ENCODE measurements around the gene STIL.

Gene STIL

DNA sequence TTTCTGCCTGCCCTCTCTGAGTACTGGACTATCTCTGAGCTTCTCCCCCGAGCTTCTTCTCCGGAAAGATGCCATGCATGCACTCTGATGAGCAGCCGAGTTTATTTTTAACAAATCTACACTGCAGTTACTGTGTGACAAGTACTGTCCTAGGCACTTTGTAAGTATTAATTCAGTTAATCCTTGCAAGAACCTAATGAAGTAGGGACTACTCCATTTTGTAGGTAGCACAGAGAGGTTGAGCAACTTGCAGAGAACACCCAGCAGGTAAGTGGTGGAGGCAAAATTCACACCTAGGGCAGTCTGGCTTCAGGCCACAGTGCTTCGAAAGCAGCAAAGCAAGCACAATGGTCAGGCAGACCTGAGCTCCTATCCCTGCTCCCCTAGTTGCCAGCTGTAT, 78.1 kb downstream of the STIL start:
- no peak overlapping the region for H3K4me3 ChIP-seq (ENCODE audit: low read depth, low read length)
- TF ChIP-seq, protein P1, sequence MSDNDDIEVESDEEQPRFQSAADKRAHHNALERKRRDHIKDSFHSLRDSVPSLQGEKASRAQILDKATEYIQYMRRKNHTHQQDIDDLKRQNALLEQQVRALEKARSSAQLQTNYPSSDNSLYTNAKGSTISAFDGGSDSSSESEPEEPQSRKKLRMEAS (IDR thresholded peaks at IDR 0.05; ENCODE audit: low read depth, low read length): no peak
- TF ChIP-seq CTCF (IDR thresholded peaks at IDR 0.05; ENCODE audit: low read depth, low read length) (no peak), MYC (IDR thresholded peaks at IDR 0.05; ENCODE audit: low read depth, low read length) (no peak)
- no peak for DNase-seq (ENCODE audit: low read depth)

DNA sequence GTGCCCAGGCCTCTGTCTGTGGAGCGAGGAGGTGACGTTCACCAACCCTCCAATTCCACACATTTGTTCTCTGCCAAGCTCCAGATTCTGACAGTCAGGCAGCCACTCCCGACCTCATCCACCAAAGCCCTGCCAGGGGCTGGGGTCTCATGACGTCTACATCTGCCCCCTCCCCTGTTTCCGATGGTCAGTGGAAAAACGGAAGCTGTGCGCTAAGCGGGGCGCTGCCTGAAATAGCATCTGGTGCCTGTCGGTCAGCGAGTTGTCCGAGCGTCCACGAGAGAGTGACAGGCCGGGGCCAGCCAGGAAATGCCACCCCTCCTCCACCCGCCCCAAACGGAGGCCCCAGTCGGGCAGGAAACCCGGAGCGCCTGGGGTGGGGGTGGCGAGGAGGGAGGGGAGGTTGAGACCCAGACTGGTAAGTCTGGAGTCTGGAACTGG, 78.7 kb downstream of the STIL start:
- no peak overlapping the region for H3K4me3 ChIP-seq (ENCODE audit: low read depth, low read length)
- TF ChIP-seq CTCF (IDR thresholded peaks at IDR 0.05; ENCODE audit: low read depth, low read length) (no peak), MYC (IDR thresholded peaks at IDR 0.05; ENCODE audit: low read depth, low read length) (no peak), POLR2A (IDR thresholded peaks at IDR 0.05; ENCODE audit: extremely low read depth, insufficient read length) (no peak)
- TF ChIP-seq, protein P1 (IDR thresholded peaks at IDR 0.05; ENCODE audit: low read depth, low read length): no peak
- no peak for DNase-seq (ENCODE audit: low read depth)

DNA sequence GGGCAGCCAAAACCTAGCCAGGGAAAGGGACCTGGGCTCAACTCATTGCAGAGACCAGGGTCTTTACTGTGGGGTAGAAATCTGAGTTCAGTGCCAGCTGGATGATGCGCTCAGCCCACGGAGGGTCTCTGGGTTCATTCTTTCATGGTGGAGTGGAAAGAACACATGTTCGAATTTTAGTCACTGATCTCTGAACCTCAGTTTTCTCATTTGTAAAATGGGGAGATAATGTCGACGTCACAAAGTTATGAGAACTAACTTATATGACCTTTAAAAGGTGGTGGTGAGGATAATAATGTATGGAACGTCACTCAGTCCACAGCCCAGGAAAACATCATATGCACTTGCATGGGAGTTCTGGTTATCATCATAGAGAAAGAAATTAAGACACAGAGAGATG, 80.8 kb downstream of the STIL start:
- H3K4me3 ChIP-seq (ENCODE audit: low read depth, low read length): no peak overlapping the region
- no peak for DNase-seq (ENCODE audit: low read depth)
- TF ChIP-seq POLR2A (IDR thresholded peaks at IDR 0.05; ENCODE audit: extremely low read depth, insufficient read length): no peak
- no peak for TF ChIP-seq MYC (IDR thresholded peaks at IDR 0.05; ENCODE audit: low read depth, low read length)

DNA sequence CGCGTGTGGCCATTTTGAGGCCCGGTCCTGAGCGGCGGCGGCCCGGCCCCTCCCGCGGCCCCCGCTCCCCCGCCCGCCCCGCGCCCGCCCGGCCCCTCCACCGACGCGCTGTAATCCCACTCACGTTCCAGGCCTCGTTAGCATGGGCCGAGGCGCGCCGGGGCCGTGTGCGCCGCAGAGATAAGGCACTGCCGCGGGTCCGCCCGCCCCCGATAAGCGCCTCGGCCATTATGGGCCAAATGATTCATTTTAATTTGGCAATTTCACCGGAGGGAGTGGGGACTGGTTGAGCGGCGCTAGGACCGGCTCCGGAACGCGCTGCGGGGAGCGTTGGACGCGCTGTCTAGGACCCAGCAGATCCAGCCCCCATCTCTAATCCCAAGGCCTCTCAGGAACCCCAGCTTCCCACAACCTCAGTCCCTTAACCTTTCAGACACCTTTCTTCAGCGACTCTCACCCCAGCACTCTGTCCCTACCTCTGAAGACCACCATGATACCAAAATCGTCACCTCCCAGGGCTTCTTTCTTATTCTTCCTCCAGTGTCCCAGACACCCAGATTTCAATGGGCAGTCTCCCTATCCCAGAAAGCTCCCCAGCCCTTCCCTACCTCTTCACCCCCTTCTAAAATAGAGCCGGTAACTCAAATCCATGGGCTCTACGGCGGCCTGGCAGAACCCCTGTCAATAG, 81.6 kb downstream of the STIL start, which contains the start of gene TAL1:
TSS of gene TAL1 (minus strand) at position 39 of the 688 bp plus-strand sequence. CDS start 6,337 bp downstream, outside the sequence.
- peak within 1 kb of the TSS; percentile 36 for H3K4me3 ChIP-seq (ENCODE audit: low read depth, low read length)
- TF ChIP-seq POLR2A (IDR thresholded peaks at IDR 0.05; ENCODE audit: extremely low read depth, insufficient read length) (no peak), CTCF (IDR thresholded peaks at IDR 0.05; ENCODE audit: low read depth, low read length) (no peak), MYC (IDR thresholded peaks at IDR 0.05; ENCODE audit: low read depth, low read length) (no peak)
- TF ChIP-seq, protein P1 (IDR thresholded peaks at IDR 0.05; ENCODE audit: low read depth, low read length): no peak
- DNase-seq (ENCODE audit: low read depth): peak; percentile 53

DNA sequence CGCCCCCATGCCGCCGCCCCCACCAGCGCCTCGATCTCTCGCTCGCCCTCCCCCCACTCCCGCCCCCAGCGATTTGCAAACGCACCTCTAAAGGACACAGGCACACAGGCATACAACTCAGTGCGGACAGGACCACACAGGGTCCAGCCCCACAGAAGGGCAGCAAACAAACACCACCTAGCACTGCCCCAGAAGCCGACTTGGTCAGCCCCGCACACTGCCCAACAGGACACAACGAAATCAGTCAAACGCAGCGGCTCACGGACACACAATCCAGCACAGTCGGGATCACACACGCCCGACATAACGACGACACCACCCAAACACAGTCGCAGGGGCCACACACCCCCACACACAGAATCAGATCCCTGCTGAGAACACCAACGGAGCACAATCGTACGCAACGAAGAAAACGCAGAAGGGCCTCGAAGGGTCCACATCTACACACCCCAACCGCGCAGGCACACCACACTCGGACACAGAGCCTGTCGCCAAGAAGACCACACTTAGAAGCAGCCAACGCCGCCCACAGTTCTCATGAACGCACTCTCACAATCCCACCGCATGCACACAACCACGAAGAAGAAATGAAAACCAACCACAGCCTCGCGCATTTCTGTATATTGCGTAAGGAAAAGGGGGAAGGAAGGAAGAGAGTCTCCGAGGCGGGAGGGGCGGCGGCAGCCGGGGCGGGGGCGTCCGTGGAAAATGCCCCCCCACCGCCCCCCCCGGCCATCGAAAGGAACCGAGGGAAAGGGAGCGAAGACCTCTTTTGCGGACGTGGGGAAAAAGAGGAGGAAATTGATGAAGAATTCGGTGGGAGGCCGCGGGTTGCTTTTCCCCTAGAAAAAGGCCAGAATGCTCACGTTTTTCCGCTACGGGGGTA, 82.4 kb downstream of the STIL start:
- DNase-seq (ENCODE audit: low read depth): peak; percentile 75
- TF ChIP-seq POLR2A (IDR thresholded peaks at IDR 0.05; ENCODE audit: extremely low read depth, insufficient read length) (no peak), CTCF (IDR thresholded peaks at IDR 0.05; ENCODE audit: low read depth, low read length) (no peak), MYC (IDR thresholded peaks at IDR 0.05; ENCODE audit: low read depth, low read length) (no peak)
- TF ChIP-seq, protein P1 (IDR thresholded peaks at IDR 0.05; ENCODE audit: low read depth, low read length): peak; percentile 55; the same call in 1 of the 2 replicates
- H3K4me3 ChIP-seq (ENCODE audit: low read depth, low read length): peak overlapping the region; percentile 36
